ENCODE measurements around the gene EBF4. TPM values are rescaled to one million over a fixed set of nuclear protein-coding genes. Genes with fewer than 3 reads are reported as not detected.

The EBF4 gene
- total RNA-seq, 4 donors from 2014 or later = 1.1 to 6.0 (median 1.8) TPM

Small RNA genes lying within 50 kb of the gene (small RNA-seq; reads per million reads assigned to genes)
- gene SNORA51 (not detected), gene SNORD110 (not detected), gene SNORD56 (not detected), gene SNORD57 (not detected), gene SNORD86 (not detected)

Other genes with a start within 250 kb of the EBF4 start
- gene SNRPB, start 222.0 kb upstream of the EBF4 start, total RNA-seq = 100 to 1,000 TPM; 101 to 119 (median 116) TPM
- 10 to 100 TPM in 3 of 4 donors, 1 to 10 TPM in 1; 8.9 to 13.9 (median 10.2) TPM for gene ZNF343, start 183.9 kb upstream of the EBF4 start, total RNA-seq
- gene TMC2, start 156.2 kb upstream of the EBF4 start, total RNA-seq = 1 to 10 TPM in 2 of 4 donors, under 1 TPM in 2; 0.68 to 1.5 (median 1.1) TPM
- 10 to 100 TPM; 47.3 to 99.5 (median 59.3) TPM for gene NOP56, start 40.1 kb upstream of the EBF4 start, total RNA-seq
- 100 to 1,000 TPM in 2 of 4 donors, 10 to 100 TPM in 2; 77.0 to 167 (median 97.3) TPM for gene IDH3B, start 28.6 kb upstream of the EBF4 start, total RNA-seq
- 10 to 100 TPM in 3 of 4 donors, 1 to 10 TPM in 1; 9.8 to 85.5 (median 19.9) TPM for gene CPXM1, start 107.8 kb downstream of the EBF4 start, total RNA-seq
- gene C20orf141, start 122.2 kb downstream of the EBF4 start, total RNA-seq = 1 to 10 TPM in 1 of 4 donors, not detected in 3; 2.3 TPM
- not detected for gene TMEM239, start 123.6 kb downstream of the EBF4 start, total RNA-seq
- 10 to 100 TPM; 24.0 to 39.7 (median 26.8) TPM for gene PCED1A, start 147.9 kb downstream of the EBF4 start, total RNA-seq
- gene VPS16, start 148.0 kb downstream of the EBF4 start, total RNA-seq = 10 to 100 TPM; 23.3 to 45.2 (median 26.3) TPM
- gene PTPRA, start 180.7 kb downstream of the EBF4 start, total RNA-seq = 10 to 100 TPM; 64.4 to 99.5 (median 95.3) TPM